ENCODE results near the gene OSBPL2. TPM values are rescaled to one million over a fixed set of nuclear protein-coding genes. Genes with fewer than 3 reads are reported as not detected.

OSBPL2 gene
- total RNA-seq, 1 donor from 2014 or later, result 26.6 TPM

DNA sequence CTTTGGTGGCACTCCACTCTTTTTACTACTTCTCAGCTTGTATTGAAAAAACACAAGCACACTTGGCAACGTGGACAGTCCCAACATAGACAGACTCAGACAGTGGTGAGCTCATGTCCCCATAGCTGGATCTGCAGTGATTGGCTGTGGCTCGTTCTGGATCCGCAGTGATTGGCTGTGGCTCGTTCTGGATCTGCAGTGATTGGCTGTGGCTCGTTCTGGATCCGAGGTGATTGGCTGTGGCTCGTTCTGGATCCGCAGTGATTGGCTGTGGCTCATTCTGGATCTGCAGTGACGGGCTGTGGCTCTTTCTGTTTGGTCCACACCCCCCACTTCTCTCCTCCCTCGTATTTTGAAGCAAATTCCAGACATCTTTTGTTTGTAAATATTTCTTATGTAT lies 28.0 kb downstream of the OSBPL2 start:
- Histone ChIP-seq H3K36me3 (ENCODE audit: control insufficient read depth in 3 of 3, insufficient read depth in 3 of 3, low read length in 3 of 3) (peaks cover 40 to 42% (median 42%) of the 10 kb centered on the region in 3 donors), H3K4me1 (ENCODE audit: control insufficient read depth in 3 of 3, insufficient read depth in 3 of 3, low read length in 3 of 3) (peaks cover 10 to 32% (median 17%) of the 10 kb centered on the region in 3 donors)

DNA sequence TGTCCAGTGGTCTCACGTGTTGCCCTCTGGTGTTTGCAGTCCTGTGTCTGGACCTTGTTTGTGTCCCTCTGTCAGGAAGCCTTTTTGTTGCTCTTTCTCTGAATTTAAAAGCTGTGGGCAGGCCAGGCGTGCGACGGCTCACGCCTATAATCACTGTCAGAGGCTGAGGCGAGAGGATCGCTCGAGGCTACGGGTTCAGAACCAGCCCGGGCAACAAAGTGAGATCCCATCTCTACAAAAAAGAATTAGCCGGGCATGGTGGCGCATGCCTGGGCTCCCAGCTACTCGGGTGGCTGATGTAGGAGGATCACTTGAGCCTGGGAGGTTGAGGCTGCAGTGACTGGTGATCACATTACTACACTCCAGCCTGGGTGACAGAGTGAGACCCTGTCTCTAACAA lies 28.5 kb downstream of the OSBPL2 start:
- Histone ChIP-seq H3K36me3 (ENCODE audit: control insufficient read depth in 3 of 3, insufficient read depth in 3 of 3, low read length in 3 of 3) (peaks cover 39 to 44% (median 40%) of the 10 kb centered on the region in 3 donors), H3K4me3 (ENCODE audit: low read length in 3 of 3) (no peak overlapping the region), H3K9ac (ENCODE audit: low read depth in 1 of 3, low read length in 3 of 3) (peak overlapping the region; percentile 61 to 70 (median 65)), H3K27me3 (ENCODE audit: control insufficient read depth in 3 of 3, insufficient read depth in 3 of 3, low read length in 3 of 3) (no peaks in the 10 kb centered on the region), H3K9me3 (ENCODE audit: control insufficient read depth in 3 of 3, low read length in 3 of 3) (no peaks in the 10 kb centered on the region), H3K4me1 (ENCODE audit: control insufficient read depth in 3 of 3, insufficient read depth in 3 of 3, low read length in 3 of 3) (peaks cover 10 to 32% (median 17%) of the 10 kb centered on the region in 3 donors), H3K27ac (ENCODE audit: low read depth, low read length) (peak overlapping the region; percentile 96)

More for the DNA sequence above, 28.0 kb downstream of the OSBPL2 start:
- no peaks in the 10 kb centered on the region for H3K9me3 ChIP-seq (ENCODE audit: control insufficient read depth in 3 of 3, low read length in 3 of 3)
- H3K27me3 ChIP-seq (ENCODE audit: control insufficient read depth in 3 of 3, insufficient read depth in 3 of 3, low read length in 3 of 3), result no peaks in the 10 kb centered on the region
- peak overlapping the region; percentile 96 for H3K27ac ChIP-seq (ENCODE audit: low read depth, low read length)
- H3K9ac ChIP-seq (ENCODE audit: low read depth in 1 of 3, low read length in 3 of 3), result no peak overlapping the region
- H3K4me3 ChIP-seq (ENCODE audit: low read length in 3 of 3), result no peak overlapping the region

DNA sequence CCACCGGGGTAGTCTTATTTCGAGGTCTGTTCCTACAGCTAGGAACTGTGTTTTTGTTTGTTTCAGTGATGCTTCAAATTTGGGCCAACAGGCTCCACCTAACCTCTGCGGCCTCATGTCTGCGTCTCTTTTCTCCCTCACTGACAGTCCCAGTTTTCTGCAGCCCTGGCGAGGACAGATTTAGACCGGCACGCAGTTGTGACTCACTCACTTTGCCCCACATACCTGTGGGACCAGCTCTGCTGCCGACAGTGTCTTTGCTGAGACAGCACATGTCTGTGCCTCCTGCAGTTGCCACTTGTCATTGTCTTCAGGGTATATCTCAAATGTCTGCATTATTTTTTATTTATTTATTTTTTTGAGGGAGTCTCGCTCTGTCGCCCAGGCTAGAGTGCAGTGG lies 29.2 kb downstream of the OSBPL2 start:
- no peaks in the 10 kb centered on the region for H3K27me3 ChIP-seq (ENCODE audit: control insufficient read depth in 3 of 3, insufficient read depth in 3 of 3, low read length in 3 of 3)
- H3K9ac ChIP-seq (ENCODE audit: low read depth in 1 of 3, low read length in 3 of 3), result peak overlapping the region; percentile 61 to 70 (median 65)
- peaks cover 39 to 44% (median 40%) of the 10 kb centered on the region in 3 donors for H3K36me3 ChIP-seq (ENCODE audit: control insufficient read depth in 3 of 3, insufficient read depth in 3 of 3, low read length in 3 of 3)
- H3K4me1 ChIP-seq (ENCODE audit: control insufficient read depth in 3 of 3, insufficient read depth in 3 of 3, low read length in 3 of 3), result peaks cover 10 to 32% (median 17%) of the 10 kb centered on the region in 3 donors
- no peaks in the 10 kb centered on the region for H3K9me3 ChIP-seq (ENCODE audit: control insufficient read depth in 3 of 3, low read length in 3 of 3)
- peak overlapping the region; percentile 96 for H3K27ac ChIP-seq (ENCODE audit: low read depth, low read length)
- peak overlapping the region in 1 of 3 donors; percentile 23 for H3K4me3 ChIP-seq (ENCODE audit: low read length in 3 of 3)

DNA sequence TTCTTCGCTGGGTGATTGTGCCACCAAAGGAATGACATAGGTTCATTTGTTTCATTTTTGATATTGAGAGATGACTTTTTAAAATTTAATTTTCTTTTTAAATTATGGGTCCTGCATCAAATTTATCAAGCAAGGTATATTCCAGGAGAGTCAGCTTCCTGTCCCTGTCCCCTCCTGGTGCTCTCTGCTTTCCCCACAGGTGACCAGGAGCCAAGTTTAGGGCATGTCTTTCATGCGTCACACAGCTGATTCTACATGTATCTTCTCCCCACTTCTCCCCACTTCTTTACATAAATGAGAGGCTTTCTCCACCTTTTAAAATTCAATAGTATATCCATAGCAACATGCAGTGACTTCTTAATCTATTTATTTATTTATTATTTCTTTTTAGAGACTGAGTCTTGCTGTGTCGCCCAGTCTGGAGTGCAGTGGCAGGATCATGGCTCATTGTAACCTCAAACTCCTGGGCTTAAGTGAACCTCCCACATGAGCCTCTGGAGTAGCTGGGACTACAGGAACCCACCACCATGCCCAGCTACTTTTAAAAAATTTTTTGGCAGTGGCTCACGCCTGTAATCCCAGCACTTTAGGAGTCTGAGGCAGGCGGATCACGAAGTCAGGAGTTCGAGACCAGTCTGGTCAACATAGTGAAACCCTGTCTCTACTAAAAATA lies 30.0 kb downstream of the OSBPL2 start:
- Histone ChIP-seq H3K4me1 (ENCODE audit: control insufficient read depth in 3 of 3, insufficient read depth in 3 of 3, low read length in 3 of 3) (peaks cover 10 to 32% (median 17%) of the 10 kb centered on the region in 3 donors), H3K36me3 (ENCODE audit: control insufficient read depth in 3 of 3, insufficient read depth in 3 of 3, low read length in 3 of 3) (peaks cover 39 to 45% (median 41%) of the 10 kb centered on the region in 3 donors), H3K9ac (ENCODE audit: low read depth in 1 of 3, low read length in 3 of 3) (peak overlapping the region in 1 of 3 donors; percentile 25), H3K27ac (ENCODE audit: low read depth, low read length) (peak overlapping the region; percentile 96), H3K9me3 (ENCODE audit: control insufficient read depth in 3 of 3, low read length in 3 of 3) (no peaks in the 10 kb centered on the region), H3K4me3 (ENCODE audit: low read length in 3 of 3) (no peak overlapping the region), H3K27me3 (ENCODE audit: control insufficient read depth in 3 of 3, insufficient read depth in 3 of 3, low read length in 3 of 3) (no peaks in the 10 kb centered on the region)

DNA sequence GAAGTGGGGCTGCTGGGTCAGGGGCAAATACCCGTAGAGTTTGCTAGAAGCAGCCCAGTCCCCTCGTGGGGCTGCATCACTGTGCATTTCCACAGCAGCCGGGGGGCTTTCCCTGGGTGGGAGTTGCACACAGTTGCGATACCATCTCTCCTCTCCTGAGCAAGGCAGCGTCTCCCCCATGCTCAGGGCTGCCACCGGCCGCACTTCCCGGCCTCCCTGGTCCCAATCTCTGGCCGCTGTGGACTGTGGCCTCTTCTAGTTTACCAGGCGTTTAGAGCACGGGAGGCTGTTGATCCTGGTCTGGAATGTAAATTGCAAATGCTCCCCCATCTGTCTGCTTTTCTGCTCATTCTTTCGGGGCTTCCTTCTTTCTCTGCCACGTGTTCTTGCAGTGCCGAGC lies 31.1 kb downstream of the OSBPL2 start:
- Histone ChIP-seq H3K4me3 (ENCODE audit: low read length in 3 of 3) (no peak overlapping the region), H3K27me3 (ENCODE audit: control insufficient read depth in 3 of 3, insufficient read depth in 3 of 3, low read length in 3 of 3) (no peaks in the 10 kb centered on the region), H3K9ac (ENCODE audit: low read depth in 1 of 3, low read length in 3 of 3) (peak overlapping the region in 1 of 3 donors; percentile 16), H3K27ac (ENCODE audit: low read depth, low read length) (peak overlapping the region; percentile 96), H3K4me1 (ENCODE audit: control insufficient read depth in 3 of 3, insufficient read depth in 3 of 3, low read length in 3 of 3) (peaks cover 10 to 36% (median 17%) of the 10 kb centered on the region in 3 donors), H3K9me3 (ENCODE audit: control insufficient read depth in 3 of 3, low read length in 3 of 3) (no peaks in the 10 kb centered on the region), H3K36me3 (ENCODE audit: control insufficient read depth in 3 of 3, insufficient read depth in 3 of 3, low read length in 3 of 3) (peaks cover 41 to 46% (median 44%) of the 10 kb centered on the region in 3 donors)

DNA sequence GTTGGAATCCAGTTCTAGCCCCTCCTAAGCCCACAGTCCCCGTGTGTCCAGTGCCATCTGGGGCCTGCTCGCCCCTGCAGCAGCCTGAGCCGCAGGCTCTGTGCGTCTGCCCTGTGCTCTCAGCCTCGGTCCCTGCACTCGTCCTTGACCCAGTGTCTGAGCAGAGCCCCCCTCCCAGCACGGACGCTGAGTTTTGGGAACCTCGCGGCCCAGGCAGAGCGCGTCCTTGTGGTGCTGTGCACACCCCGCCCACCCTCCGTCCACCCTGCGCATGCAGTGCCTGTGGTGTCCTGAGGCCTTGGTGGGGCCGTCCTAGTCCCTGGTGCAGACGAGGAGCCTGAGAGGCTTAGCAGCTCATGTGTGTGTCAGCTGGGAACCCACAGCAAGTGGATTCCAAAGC lies 31.6 kb downstream of the OSBPL2 start:
- peaks cover 10 to 39% (median 17%) of the 10 kb centered on the region in 3 donors for H3K4me1 ChIP-seq (ENCODE audit: control insufficient read depth in 3 of 3, insufficient read depth in 3 of 3, low read length in 3 of 3)
- no peak overlapping the region for H3K9ac ChIP-seq (ENCODE audit: low read depth in 1 of 3, low read length in 3 of 3)
- no peaks in the 10 kb centered on the region for H3K27me3 ChIP-seq (ENCODE audit: control insufficient read depth in 3 of 3, insufficient read depth in 3 of 3, low read length in 3 of 3)
- no peaks in the 10 kb centered on the region for H3K9me3 ChIP-seq (ENCODE audit: control insufficient read depth in 3 of 3, low read length in 3 of 3)
- peak overlapping the region; percentile 96 for H3K27ac ChIP-seq (ENCODE audit: low read depth, low read length)
- H3K4me3 ChIP-seq (ENCODE audit: low read length in 3 of 3), result no peak overlapping the region
- H3K36me3 ChIP-seq (ENCODE audit: control insufficient read depth in 3 of 3, insufficient read depth in 3 of 3, low read length in 3 of 3), result peaks cover 37 to 42% (median 41%) of the 10 kb centered on the region in 3 donors

DNA sequence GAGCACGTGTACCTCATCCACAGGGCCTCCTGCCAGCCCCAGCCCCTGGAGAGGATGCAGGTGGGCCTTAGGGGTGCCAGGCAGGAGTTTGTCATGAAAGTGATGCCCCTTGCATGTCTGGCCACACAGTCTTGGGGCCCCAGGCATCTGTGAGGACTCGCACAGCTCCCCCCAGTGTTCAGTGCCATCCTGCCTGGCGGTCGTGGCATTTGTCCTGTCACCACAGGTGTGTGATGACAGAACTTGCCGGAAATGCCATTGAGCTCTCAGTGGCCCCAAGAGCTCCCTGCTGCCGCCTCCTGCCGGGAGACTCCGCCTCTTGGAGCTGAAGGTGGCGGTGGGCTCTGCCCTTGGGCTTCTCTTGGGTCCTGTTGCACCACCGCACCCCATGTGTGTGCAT lies 33.9 kb downstream of the OSBPL2 start:
- Histone ChIP-seq H3K27ac (ENCODE audit: low read depth, low read length) (no peak overlapping the region), H3K36me3 (ENCODE audit: control insufficient read depth in 3 of 3, insufficient read depth in 3 of 3, low read length in 3 of 3) (peaks cover 25 to 33% (median 31%) of the 10 kb centered on the region in 3 donors), H3K4me1 (ENCODE audit: control insufficient read depth in 3 of 3, insufficient read depth in 3 of 3, low read length in 3 of 3) (peaks cover 13 to 46% (median 27%) of the 10 kb centered on the region in 3 donors)

DNA sequence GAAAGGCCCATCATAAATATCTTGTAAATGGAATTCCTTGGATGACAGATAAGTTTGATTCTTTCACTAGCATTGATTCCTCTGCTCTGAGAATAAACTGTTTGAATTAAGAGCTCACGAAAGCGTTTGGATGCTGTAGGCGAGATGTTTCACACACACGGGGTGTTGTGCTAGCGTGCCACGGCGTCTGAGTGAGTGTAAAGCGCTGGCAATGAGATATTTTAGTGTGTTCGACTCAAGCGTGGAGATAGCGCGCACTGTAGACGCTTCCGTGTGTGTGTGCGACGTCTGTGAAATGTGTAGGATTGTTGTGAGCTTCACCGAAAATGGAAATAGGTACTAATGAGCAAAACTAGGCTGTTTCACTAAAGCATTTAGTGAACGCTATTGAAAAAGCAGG lies 35.1 kb downstream of the OSBPL2 start:
- Histone ChIP-seq H3K27me3 (ENCODE audit: control insufficient read depth in 3 of 3, insufficient read depth in 3 of 3, low read length in 3 of 3) (no peaks in the 10 kb centered on the region), H3K4me1 (ENCODE audit: control insufficient read depth in 3 of 3, insufficient read depth in 3 of 3, low read length in 3 of 3) (peaks cover 12 to 53% (median 26%) of the 10 kb centered on the region in 3 donors), H3K9ac (ENCODE audit: low read depth in 1 of 3, low read length in 3 of 3) (no peak overlapping the region), H3K4me3 (ENCODE audit: low read length in 3 of 3) (no peak overlapping the region), H3K36me3 (ENCODE audit: control insufficient read depth in 3 of 3, insufficient read depth in 3 of 3, low read length in 3 of 3) (peaks cover 29 to 34% (median 34%) of the 10 kb centered on the region in 3 donors), H3K27ac (ENCODE audit: low read depth, low read length) (no peak overlapping the region), H3K9me3 (ENCODE audit: control insufficient read depth in 3 of 3, low read length in 3 of 3) (no peaks in the 10 kb centered on the region)

More for the DNA sequence above, 33.9 kb downstream of the OSBPL2 start:
- no peaks in the 10 kb centered on the region for H3K27me3 ChIP-seq (ENCODE audit: control insufficient read depth in 3 of 3, insufficient read depth in 3 of 3, low read length in 3 of 3)
- H3K9ac ChIP-seq (ENCODE audit: low read depth in 1 of 3, low read length in 3 of 3), result no peak overlapping the region
- no peak overlapping the region for H3K4me3 ChIP-seq (ENCODE audit: low read length in 3 of 3)
- H3K9me3 ChIP-seq (ENCODE audit: control insufficient read depth in 3 of 3, low read length in 3 of 3), result no peaks in the 10 kb centered on the region

DNA sequence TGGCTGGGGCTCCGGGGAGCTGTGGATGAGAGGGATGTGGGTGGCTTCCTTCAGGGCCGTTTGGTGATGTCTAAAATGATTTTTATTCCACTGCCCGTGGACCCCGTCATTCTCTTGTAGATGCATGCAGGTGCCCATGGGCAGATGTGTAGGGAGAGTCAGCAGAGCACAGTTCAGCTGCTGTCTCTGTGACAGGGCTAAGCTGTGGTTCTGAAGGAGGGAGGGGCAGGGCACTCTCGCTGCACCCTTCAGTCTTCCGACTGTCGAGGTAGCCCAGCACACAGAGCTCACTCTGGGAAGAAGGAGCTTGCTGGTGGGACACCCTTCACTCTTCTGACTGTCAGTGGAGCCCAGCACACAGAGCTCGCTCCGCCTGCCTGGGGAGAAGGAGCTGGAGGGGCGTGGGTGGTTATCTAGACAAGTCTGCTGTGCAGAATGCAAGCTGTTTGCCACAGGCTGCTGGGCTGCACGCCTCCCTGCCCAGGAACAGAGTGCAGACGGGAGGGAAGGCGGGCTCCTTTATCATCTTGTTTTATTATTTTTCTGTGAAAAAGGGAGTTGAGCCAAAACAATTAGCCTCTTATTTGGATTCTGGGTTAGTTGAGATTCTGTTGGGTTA lies 36.1 kb downstream of the OSBPL2 start:
- Histone ChIP-seq H3K36me3 (ENCODE audit: control insufficient read depth in 3 of 3, insufficient read depth in 3 of 3, low read length in 3 of 3) (peaks cover 37 to 43% (median 39%) of the 10 kb centered on the region in 3 donors), H3K9ac (ENCODE audit: low read depth in 1 of 3, low read length in 3 of 3) (peak overlapping the region in 1 of 3 donors; percentile 16), H3K4me1 (ENCODE audit: control insufficient read depth in 3 of 3, insufficient read depth in 3 of 3, low read length in 3 of 3) (peaks cover 12 to 50% (median 26%) of the 10 kb centered on the region in 3 donors), H3K9me3 (ENCODE audit: control insufficient read depth in 3 of 3, low read length in 3 of 3) (no peaks in the 10 kb centered on the region), H3K27ac (ENCODE audit: low read depth, low read length) (peak overlapping the region; percentile 20), H3K27me3 (ENCODE audit: control insufficient read depth in 3 of 3, insufficient read depth in 3 of 3, low read length in 3 of 3) (no peaks in the 10 kb centered on the region), H3K4me3 (ENCODE audit: low read length in 3 of 3) (no peak overlapping the region)

DNA sequence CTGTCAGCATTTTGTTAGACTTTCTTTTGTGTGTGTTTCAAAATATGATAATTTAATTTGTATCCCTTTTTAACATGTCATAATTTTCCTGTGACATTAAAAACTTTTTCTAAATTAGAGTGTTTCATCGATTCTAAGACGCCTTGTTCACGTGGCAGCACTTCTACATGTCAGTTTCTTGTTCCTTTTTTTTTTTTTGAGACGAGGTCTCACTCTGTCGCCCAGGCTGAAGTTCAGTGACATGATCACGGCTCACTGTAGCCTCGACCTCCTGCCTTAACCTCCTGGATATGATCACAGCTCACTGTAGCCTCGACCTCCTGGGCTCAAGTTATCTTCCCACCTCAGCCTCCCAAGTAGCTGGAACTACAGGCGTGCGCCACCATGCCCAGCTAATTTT lies 36.9 kb downstream of the OSBPL2 start:
- H3K4me1 ChIP-seq (ENCODE audit: control insufficient read depth in 3 of 3, insufficient read depth in 3 of 3, low read length in 3 of 3), result peaks cover 12 to 44% (median 24%) of the 10 kb centered on the region in 3 donors
- H3K9ac ChIP-seq (ENCODE audit: low read depth in 1 of 3, low read length in 3 of 3), result no peak overlapping the region
- H3K36me3 ChIP-seq (ENCODE audit: control insufficient read depth in 3 of 3, insufficient read depth in 3 of 3, low read length in 3 of 3), result peaks cover 45 to 47% (median 46%) of the 10 kb centered on the region in 3 donors
- no peaks in the 10 kb centered on the region for H3K27me3 ChIP-seq (ENCODE audit: control insufficient read depth in 3 of 3, insufficient read depth in 3 of 3, low read length in 3 of 3)
- H3K9me3 ChIP-seq (ENCODE audit: control insufficient read depth in 3 of 3, low read length in 3 of 3), result no peaks in the 10 kb centered on the region
- peak overlapping the region; percentile 80 for H3K27ac ChIP-seq (ENCODE audit: low read depth, low read length)
- H3K4me3 ChIP-seq (ENCODE audit: low read length in 3 of 3), result no peak overlapping the region

Data from skeletal muscle tissue (tissue), 4 donors.